Activated CD4-positive, alpha-beta T cell treated with anti-CD3 and anti-CD28 coated beads, Interleukin-2, amount 50 U/mL, for 4 hours (primary cell): ENCODE results near the gene GMIP.
A peak's percentile ranks its signal among the peaks of the same experiment; 100 is the strongest.
"Not testable (repeated sequence)": the region's sequence is repeated elsewhere in the genome, so short reads cannot be mapped to it uniquely, and the experiment has no call there.

Experiments
- DNase-seq, 2 experiments: peaks; one replicate each; pipeline ENCODE4 v3.0.0-alpha.2; 2020

GMIP gene

DNA sequence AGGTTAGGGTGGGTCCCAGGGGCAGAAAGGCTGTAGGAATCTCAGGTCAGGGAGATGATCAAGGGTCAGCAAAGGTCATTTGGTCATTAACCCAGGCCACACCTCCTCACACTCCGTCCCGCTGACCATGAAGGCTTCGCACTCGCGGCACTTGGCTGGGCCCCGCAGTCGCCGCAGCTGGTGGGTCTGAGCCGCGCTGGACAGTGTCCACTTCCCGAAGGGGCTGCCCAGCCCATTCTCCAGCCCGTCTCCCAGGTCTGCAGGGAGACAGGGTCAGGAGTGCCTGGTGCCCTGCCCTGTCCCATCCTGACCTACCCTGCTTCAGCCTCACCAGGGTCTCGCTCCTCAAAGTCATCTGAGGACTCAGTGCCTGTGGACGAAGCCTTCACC is 8.1 kb downstream of the GMIP start:
- DNase-seq = no peak

GRCh38 chr19:19634516-19635312 is 8.7 kb downstream of the GMIP start:
- no peak for DNase-seq

- DNase-seq = no peak
Measured at GRCh38 chr19:19633711-19634515, 9.5 kb downstream of the GMIP start.

- DNase-seq = no peak
Measured at GRCh38 chr19:19632661-19633060, 10.8 kb downstream of the GMIP start.

DNA sequence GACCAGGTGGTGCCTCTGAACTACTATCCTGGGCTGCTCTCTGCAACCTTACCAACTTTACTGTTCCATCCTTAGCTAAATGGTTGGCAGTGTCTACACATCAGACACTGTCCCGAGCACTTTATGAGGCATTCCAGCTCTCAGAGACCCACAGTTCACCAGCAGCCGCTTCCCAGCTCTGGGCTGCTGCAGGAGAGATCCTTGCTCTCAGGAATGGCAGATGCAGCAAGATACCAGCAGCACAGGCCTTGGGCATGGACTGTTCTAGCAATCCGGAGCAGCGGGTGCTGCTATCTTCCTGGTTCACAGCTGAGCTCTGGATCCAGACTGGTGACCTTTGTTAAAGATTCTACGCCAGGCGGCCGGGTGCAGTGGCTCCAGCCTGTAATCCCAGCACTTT is 12.1 kb downstream of the GMIP start:
- DNase-seq = no peak

- DNase-seq = no peak
Measured at GRCh38 chr19:19630426-19630825, 13.0 kb downstream of the GMIP start.

- DNase-seq = no peak
Measured at GRCh38 chr19:19630062-19630414, 13.4 kb downstream of the GMIP start.

- peak; percentile 33 to 36 for DNase-seq
Measured at GRCh38 chr19:19628501-19629134, 14.8 kb downstream of the GMIP start.

DNA sequence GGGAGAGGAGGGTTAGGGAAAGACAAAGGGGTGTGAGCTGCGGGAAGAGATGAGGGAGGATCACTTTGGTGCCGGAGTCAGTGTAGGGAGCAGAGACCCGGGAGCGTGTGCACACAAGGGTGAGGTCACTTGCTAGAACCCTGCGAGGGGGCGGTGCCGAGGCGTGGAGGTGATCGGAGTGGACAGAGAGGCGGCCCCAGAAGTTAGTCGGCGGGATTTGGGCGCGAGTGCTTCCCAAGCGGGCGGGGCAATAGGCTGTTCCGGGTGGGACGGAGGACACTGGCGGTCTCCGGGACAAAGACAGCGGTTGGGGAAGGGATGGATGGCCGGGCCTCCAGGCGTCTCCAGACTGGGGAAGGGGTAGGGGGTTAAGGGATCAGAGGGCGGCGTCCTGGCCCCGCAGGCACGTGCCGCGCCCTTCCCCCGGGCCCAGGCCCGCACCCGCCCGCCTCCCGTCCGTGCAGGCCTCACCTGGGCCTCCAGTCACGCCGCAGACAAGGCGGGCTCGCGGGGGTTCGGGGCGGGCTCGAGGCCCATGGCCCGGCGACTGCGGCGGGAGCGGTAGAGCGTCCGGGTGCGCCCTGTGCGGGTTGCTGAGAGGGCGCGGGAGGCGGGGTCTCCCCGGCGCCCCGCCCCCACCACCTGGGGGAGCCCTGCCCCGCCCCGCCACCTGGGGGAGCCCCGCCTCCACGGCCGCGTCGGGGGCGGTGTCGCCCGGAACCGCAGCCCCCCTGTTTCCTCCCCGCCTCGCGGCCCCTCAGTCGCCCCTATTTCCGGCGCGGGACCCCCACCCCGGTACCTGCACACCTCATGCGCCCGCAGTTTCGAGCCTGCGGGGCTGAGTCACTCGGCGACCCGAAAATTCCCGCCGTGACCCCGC is 15.6 kb downstream of the GMIP start, which contains the start of gene LPAR2:
Gene LPAR2, minus strand, starts transcription at position 600 of the 880 bp plus-strand sequence. CDS start 945 bp downstream, outside the sequence.
- DNase-seq = peak; percentile 58 to 64

DNA sequence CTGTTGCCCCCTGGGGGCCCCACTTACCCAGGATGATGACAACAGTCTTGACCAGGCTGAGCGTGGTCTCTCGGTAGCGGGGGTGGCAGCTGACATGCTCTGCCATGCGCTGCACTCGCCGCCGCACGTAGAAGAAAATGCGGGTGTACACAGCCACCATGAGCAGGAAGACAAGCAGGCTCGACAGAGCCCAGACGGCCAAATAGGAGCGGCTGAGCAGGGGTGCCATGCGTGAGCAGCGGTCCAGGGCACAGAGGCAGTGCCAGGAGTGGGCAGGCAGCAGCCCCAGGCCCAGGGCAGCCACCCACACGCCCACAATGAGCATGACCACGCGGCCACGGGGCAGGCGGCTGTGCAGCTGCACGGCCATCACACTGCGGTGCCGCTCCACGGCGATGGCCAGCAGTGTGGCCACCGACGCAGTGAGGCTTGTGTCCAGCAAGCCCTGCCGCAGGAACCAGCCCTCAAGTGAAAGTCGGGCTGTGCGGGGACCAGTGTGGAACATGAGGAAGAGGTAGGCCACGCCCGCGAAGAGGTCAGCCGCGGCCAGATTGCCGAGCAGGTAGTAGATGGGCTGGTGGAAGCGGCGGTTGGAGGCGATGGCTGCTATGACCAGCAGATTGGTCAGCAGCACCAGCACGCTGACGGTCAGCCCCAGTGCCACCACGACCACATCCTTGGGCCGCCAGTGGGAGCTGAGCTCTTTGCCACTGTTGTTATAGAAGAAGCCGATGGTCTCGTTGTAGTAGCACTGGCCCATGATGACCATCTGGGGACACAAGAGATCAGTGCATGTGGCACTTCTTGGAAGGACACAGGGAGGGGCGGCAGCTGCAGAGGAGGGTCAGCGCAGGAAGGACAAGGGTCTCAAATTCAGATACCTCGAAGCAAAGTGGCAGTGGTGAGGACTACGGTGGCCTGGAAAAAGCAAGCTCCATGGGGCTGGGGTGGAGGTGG is 16.7 kb downstream of the GMIP start:
- no peak for DNase-seq

- no peak for DNase-seq
Measured at GRCh38 chr19:19624032-19624570, 19.4 kb downstream of the GMIP start.

GRCh38 chr19:19623383-19623782 is 20.1 kb downstream of the GMIP start:
- no peak for DNase-seq

DNA sequence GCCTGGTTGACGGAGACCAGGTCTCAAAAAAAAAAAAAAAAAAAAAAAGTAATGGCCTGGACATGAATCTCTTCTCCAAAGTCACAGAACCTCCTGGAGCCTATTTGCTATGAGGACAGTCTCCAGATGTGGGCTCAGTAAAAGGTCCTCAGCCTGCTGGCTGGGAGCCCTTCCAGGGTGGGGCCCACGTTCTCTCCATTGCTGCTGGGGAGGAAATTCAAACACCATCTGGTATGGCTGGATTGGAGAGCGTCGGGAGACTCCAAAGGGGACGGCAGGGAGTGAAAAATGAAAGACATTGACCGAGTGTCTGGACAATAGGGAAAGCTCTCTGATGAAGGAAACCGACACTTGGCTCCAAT is 23.6 kb downstream of the GMIP start:
- no peak for DNase-seq

- DNase-seq = no peak
Measured at GRCh38 chr19:19619181-19619848, 24.1 kb downstream of the GMIP start.

- peak; percentile 99 for DNase-seq
Measured at GRCh38 chr19:19618219-19619051, 25.0 kb downstream of the GMIP start, which contains the start of gene PBX4. Gene PBX4, minus strand, starts transcription at chr19:19618687. Its CDS starts 58 bp downstream, at chr19:19618629.

DNA sequence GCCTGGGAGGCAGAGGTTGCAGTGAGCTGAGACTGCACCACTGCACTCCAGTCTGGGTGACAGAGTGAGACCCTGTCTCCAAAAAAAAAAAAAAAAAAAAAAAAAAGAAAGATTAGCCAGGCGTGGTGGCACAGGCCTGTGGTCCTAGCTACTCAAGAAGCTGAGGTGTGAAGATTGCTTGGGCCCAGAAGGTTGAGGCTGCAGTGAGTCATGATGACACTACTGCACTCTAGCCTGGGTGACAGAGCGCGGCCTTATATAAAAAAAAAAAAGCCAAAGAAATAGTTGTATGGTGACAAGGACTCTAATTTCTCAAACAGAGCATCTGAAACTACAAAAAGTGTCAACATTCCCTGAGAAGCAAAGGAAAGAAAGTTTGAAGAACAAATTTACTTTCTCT is 28.4 kb downstream of the GMIP start:
- DNase-seq = no peak

- no peak for DNase-seq
Measured at GRCh38 chr19:19613506-19613905, 30.0 kb downstream of the GMIP start.

DNA sequence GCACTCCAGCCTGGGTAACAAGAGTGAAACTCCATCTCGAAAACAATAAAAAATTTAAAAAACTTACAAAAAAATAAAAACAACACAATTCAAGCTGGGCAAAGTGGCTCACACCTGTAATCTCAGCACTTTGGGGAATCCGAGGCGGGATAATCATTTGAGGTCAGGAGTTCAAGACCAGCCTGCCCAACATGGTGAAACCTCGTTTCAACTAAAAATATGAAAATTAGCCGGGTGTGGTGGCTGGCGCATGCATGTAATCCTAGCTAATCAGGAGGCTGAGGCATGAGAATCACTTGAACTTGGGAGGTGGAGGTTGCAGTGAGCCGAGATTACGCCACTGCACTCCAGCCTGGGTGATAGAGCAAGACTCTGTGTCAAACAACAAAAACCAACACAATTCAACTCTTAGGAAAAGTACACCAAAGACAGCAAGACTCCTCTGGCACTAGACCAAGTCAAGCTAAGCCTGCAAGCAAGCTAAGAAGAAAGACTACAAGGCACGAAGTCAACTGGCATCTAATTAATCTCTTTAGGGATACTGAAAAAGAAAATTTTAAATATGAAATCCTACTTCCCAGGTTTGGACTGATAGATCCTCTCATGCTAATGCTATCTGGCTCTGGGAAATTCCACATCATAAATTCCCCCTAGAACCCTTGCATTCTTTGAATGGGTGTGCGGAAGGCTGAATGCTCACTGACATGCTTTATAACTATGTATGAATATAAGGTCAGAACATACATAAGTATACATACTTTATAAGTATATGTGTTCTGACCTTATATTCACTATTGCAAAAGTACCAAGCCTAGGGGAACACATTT is 32.9 kb downstream of the GMIP start:
- DNase-seq = no peak

DNA sequence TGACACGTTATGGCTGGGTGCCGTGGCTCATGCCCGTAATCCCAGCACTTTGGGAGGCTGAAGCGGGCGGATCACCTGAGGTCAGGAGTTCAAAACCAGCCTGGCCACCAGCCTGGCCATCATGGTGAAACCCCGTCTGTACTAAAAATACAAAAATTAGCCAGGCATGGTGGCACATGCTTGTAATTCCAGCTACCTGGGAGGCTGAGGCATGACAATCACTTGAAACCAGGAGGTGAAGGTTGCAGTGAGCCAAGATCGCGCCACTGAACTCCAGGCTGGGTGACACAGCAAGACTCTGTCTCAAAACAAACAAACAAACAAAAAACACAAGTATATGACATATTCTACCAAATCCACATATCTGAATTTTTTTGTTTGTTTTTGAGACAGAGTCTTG is 36.8 kb downstream of the GMIP start:
- not testable (repeated sequence) for DNase-seq
